Fibroblast of lung (primary cell): ENCODE measurements around the gene SLIT3.

ENCODE experiments used
- EZH2 ChIP-seq: IDR thresholded peaks from 2 replicates; pipeline ENCODE4 v1.5.1; 2012; ENCODE audit warnings: low read length, control low read depth, mild to moderate bottlenecking; ENCODE audit errors: missing control alignments
- TF ChIP-seq, protein P1 (sequence below), 2 donors: IDR thresholded peaks in 1 of 2; conservative IDR thresholded peaks in 1 of 2; 1 replicate in 1 of 2; 2 replicates in 1 of 2; pipeline ENCODE4 v1.5.1; 2011 to 2012; ENCODE audit warnings: low read length in 2 of 2, control low read depth in 1 of 2, inconsistent platforms in 1 of 2, low read depth in 1 of 2, mild to moderate bottlenecking in 1 of 2

DNA sequence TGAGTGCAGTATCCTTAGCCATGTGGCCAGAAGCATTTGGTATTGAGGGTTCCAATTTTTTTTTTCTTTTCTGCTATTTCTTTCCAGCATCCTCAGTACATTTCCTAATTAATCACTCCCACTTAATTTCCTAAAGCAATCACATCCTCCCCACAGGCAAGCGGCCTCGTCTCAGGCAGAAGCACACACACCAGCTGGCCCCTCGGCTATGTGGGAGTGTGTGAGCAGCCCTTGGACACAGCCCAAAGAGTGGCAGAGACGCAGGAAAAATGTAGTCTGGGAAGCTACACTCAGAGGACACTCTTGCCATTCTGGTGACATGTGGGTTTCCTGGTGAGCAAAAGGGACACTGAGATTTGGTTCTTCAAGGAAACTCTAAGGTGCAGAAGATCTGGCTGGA lies 20.7 kb downstream of the SLIT3 start:
- TF ChIP-seq, protein P1, sequence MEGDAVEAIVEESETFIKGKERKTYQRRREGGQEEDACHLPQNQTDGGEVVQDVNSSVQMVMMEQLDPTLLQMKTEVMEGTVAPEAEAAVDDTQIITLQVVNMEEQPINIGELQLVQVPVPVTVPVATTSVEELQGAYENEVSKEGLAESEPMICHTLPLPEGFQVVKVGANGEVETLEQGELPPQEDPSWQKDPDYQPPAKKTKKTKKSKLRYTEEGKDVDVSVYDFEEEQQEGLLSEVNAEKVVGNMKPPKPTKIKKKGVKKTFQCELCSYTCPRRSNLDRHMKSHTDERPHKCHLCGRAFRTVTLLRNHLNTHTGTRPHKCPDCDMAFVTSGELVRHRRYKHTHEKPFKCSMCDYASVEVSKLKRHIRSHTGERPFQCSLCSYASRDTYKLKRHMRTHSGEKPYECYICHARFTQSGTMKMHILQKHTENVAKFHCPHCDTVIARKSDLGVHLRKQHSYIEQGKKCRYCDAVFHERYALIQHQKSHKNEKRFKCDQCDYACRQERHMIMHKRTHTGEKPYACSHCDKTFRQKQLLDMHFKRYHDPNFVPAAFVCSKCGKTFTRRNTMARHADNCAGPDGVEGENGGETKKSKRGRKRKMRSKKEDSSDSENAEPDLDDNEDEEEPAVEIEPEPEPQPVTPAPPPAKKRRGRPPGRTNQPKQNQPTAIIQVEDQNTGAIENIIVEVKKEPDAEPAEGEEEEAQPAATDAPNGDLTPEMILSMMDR (conservative IDR thresholded peaks at IDR 0.05 in 1 of 2, IDR thresholded peaks at IDR 0.05 in 1 of 2; ENCODE audit: low read depth in 1 of 2, low read length in 2 of 2) = no peak
- no peak for TF ChIP-seq EZH2
